IMR-90 (cell line): ENCODE data around the gene APOC4. TPM values are rescaled to one million over a fixed set of nuclear protein-coding genes. Genes with fewer than 3 reads are reported as not detected.

ENCODE experiments used
- ATAC-seq: fragments of 200-7000 bp; cut with Tn5 transposase; 2 replicates; pipeline ENCODE4 v1.9.1; 2020; ENCODE audit warnings: low read depth, mild to moderate bottlenecking, moderate library complexity
- BruUV-seq: library from RNA; stranded (reverse); fragments of 400-500 nt; replicated peaks from 2 replicates; lab custom pipeline; 2021; lab: Mats Ljungman, UMichigan
- CTCF ChIA-PET: fragments of 300-600 bp; formaldehyde crosslinking; extraction: SDS; loops from one replicate; lab custom pipeline; 2021; ENCODE audit warnings: antibody characterized with exemption; lab: Yijun Ruan, JAX
- POLR2A ChIA-PET: fragments of 300-600 bp; sonication (Branson Sonifier 250); formaldehyde crosslinking; loops from one replicate; lab custom pipeline; 2022; ENCODE audit warnings: antibody characterized with exemption; ENCODE audit not compliant: unreplicated experiment; lab: Charles Lee
- DNase-seq: peaks from one replicate; pipeline ENCODE4 v3.0.0; 2013
- H2AFZ ChIP-seq: replicated peaks from 2 replicates; pipeline ENCODE3; 2013; ENCODE audit warnings: low read length, mild to moderate bottlenecking; ENCODE audit not compliant: poor library complexity
- H2AK5ac ChIP-seq: 2 replicates; pipeline ENCODE4 v1.6.1; 2013; ENCODE audit warnings: low read depth, low read length, inconsistent platforms
- H2AK9ac ChIP-seq: replicated peaks from 2 replicates; pipeline ENCODE3; 2013; ENCODE audit warnings: mild to moderate bottlenecking, low read depth, low read length, moderate library complexity; ENCODE audit not compliant: poor library complexity
- H2BK120ac ChIP-seq: 2 replicates; pipeline ENCODE4 v1.6.1; 2013; ENCODE audit warnings: low read depth, low read length, inconsistent platforms
- H2BK15ac ChIP-seq: 3 replicates; pipeline ENCODE4 v1.6.1; 2013; ENCODE audit warnings: low read depth, low read length, inconsistent platforms
- H2BK20ac ChIP-seq: 2 replicates; pipeline ENCODE4 v1.6.1; 2013; ENCODE audit warnings: low read depth, mild to moderate bottlenecking, inconsistent platforms, low read length, moderate library complexity
- H2BK5ac ChIP-seq: 2 replicates; pipeline ENCODE4 v1.6.1; 2013; ENCODE audit warnings: mild to moderate bottlenecking, low read depth, low read length, inconsistent platforms; ENCODE audit not compliant: poor library complexity, severe bottlenecking
- H3K14ac ChIP-seq: replicated peaks from 2 replicates; pipeline ENCODE4 v1.6.1; 2013; ENCODE audit warnings: low read depth, low read length, inconsistent platforms
- H3K18ac ChIP-seq: 2 replicates; pipeline ENCODE4 v1.6.1; 2013; ENCODE audit warnings: low read depth, low read length, control low read depth
- H3K23ac ChIP-seq: 2 replicates; pipeline ENCODE4 v1.6.1; 2013; ENCODE audit warnings: low read depth, low read length, inconsistent platforms
- H3K27ac ChIP-seq: 2 replicates; pipeline ENCODE4 v1.5.1; 2013; ENCODE audit warnings: mild to moderate bottlenecking, control low read depth, low read length; ENCODE audit not compliant: insufficient read depth
- H3K27me3 ChIP-seq: 2 replicates; pipeline ENCODE4 v1.6.1; 2013; ENCODE audit warnings: low read length; ENCODE audit not compliant: control insufficient read depth, insufficient read depth
- H3K36me3 ChIP-seq: 2 replicates; pipeline ENCODE4 v1.6.1; 2013; ENCODE audit warnings: low read length, mixed read lengths; ENCODE audit not compliant: control insufficient read depth, insufficient read depth
- H3K4ac ChIP-seq: 2 replicates; pipeline ENCODE4 v1.6.1; 2013; ENCODE audit warnings: low read depth, low read length, inconsistent platforms
- H3K4me1 ChIP-seq: 2 replicates; pipeline ENCODE4 v1.6.1; 2013; ENCODE audit warnings: low read length, mixed read lengths; ENCODE audit not compliant: control insufficient read depth, insufficient read depth
- H3K4me2 ChIP-seq: 2 replicates; pipeline ENCODE4 v1.6.1; 2013; ENCODE audit warnings: low read depth, mild to moderate bottlenecking, control low read depth, low read length, moderate library complexity
- H3K4me3 ChIP-seq: 2 replicates; pipeline ENCODE4 v1.5.1; 2013; ENCODE audit warnings: low read depth, mild to moderate bottlenecking, control low read depth, low read length, moderate library complexity; ENCODE audit not compliant: insufficient read depth
- H3K56ac ChIP-seq: 2 replicates; pipeline ENCODE4 v1.6.1; 2013; ENCODE audit warnings: low read length, inconsistent platforms; ENCODE audit not compliant: insufficient read depth; ENCODE audit errors: extremely low read depth
- H3K79me1 ChIP-seq, 2 experiments: 2 replicates each; pipeline ENCODE4 v1.6.1; 2013; ENCODE audit warnings: low read length in 2 of 2, inconsistent platforms in 1 of 2, low read depth in 1 of 2
- H3K9ac ChIP-seq: 2 replicates; pipeline ENCODE4 v1.6.1; 2013; ENCODE audit warnings: low read depth, low read length, control low read depth
- H3K9me1 ChIP-seq: 2 replicates; pipeline ENCODE4 v1.6.1; 2013; ENCODE audit warnings: low read length, inconsistent platforms; ENCODE audit not compliant: insufficient read depth
- H3K9me3 ChIP-seq: 2 replicates; pipeline ENCODE4 v1.6.1; 2013; ENCODE audit warnings: low read length; ENCODE audit not compliant: control insufficient read depth, insufficient read depth
- H4K20me1 ChIP-seq: 2 replicates; pipeline ENCODE4 v1.6.1; 2013; ENCODE audit warnings: low read length, inconsistent platforms; ENCODE audit not compliant: insufficient read depth
- H4K5ac ChIP-seq: 2 replicates; pipeline ENCODE4 v1.6.1; 2013; ENCODE audit warnings: mild to moderate bottlenecking, low read depth, low read length, control low read depth
- H4K8ac ChIP-seq, 2 experiments: 2 replicates each; pipeline ENCODE4 v1.6.1; 2013; ENCODE audit warnings: low read depth in 2 of 2, low read length in 2 of 2, control low read depth in 1 of 2, inconsistent platforms in 1 of 2
- H4K91ac ChIP-seq: 2 replicates; pipeline ENCODE4 v1.6.1; 2013; ENCODE audit warnings: low read depth, low read length, inconsistent platforms; ENCODE audit not compliant: insufficient read depth
- BHLHE40 ChIP-seq: fragments of 150-350 bp; IDR thresholded peaks from 2 replicates; pipeline ENCODE4 v1.6.1; 2016; ENCODE audit warnings: mild to moderate bottlenecking, low read depth, low read length
- CEBPB ChIP-seq: IDR thresholded peaks from 2 replicates; pipeline ENCODE4 v1.6.1; 2012; ENCODE audit warnings: low read depth, low read length, improper control_type of control experiment
- CTCF ChIP-seq: conservative IDR thresholded peaks from 2 replicates; pipeline ENCODE4 v1.5.1; 2012; ENCODE audit warnings: mild to moderate bottlenecking, low read depth, low read length, improper control_type of control experiment
- FOS ChIP-seq: fragments of 150-350 bp; IDR thresholded peaks from 2 replicates; pipeline ENCODE4 v1.6.1; 2016; ENCODE audit warnings: low read depth, low read length
- MAFK ChIP-seq: IDR thresholded peaks from 2 replicates; pipeline ENCODE4 v1.6.1; 2012; ENCODE audit warnings: low read depth, low read length, improper control_type of control experiment
- MAZ ChIP-seq: IDR thresholded peaks from 2 replicates; pipeline ENCODE4 v1.6.1; 2012; ENCODE audit warnings: low read depth, mild to moderate bottlenecking, low read length, improper control_type of control experiment, moderate library complexity, borderline replicate concordance
- MXI1 ChIP-seq: IDR thresholded peaks from 2 replicates; pipeline ENCODE4 v1.6.1; 2012; ENCODE audit warnings: low read depth, mild to moderate bottlenecking, low read length, moderate library complexity, borderline replicate concordance
- NFE2L2 ChIP-seq: fragments of 150-350 bp; IDR thresholded peaks from 2 replicates; pipeline ENCODE4 v1.6.1; 2016; ENCODE audit warnings: low read depth, mild to moderate bottlenecking, low read length
- POLR2A ChIP-seq: IDR thresholded peaks from 2 replicates; pipeline ENCODE4 v1.6.1; 2012; ENCODE audit warnings: mild to moderate bottlenecking, low read depth, low read length
- RAD21 ChIP-seq: IDR thresholded peaks from 2 replicates; pipeline ENCODE4 v1.6.1; 2012; ENCODE audit warnings: low read length, improper control_type of control experiment
- RCOR1 ChIP-seq: IDR thresholded peaks from 2 replicates; pipeline ENCODE4 v1.6.1; 2012; ENCODE audit warnings: mild to moderate bottlenecking, low read length, improper control_type of control experiment; ENCODE audit not compliant: insufficient replicate concordance
- RFX5 ChIP-seq: IDR thresholded peaks from 2 replicates; pipeline ENCODE4 v1.8.0; 2012; ENCODE audit warnings: low read depth, mild to moderate bottlenecking, low read length, moderate library complexity
- SMC3 ChIP-seq: fragments of 150-350 bp; IDR thresholded peaks from 2 replicates; pipeline ENCODE4 v1.6.1; 2016; ENCODE audit warnings: low read depth, mild to moderate bottlenecking, antibody characterized with exemption, low read length, moderate library complexity
- USF2 ChIP-seq: fragments of 150-350 bp; IDR thresholded peaks from 2 replicates; pipeline ENCODE4 v1.6.1; 2017; ENCODE audit warnings: mild to moderate bottlenecking, antibody characterized with exemption, low read length, low read depth
- WGBS, 2 experiments: methylation state at CpG; one replicate each; pipeline versions ENCODE4 v1.1.5 to v1.1.7; 2013; ENCODE audit warnings: missing lambda C conversion rate in 2 of 2; ENCODE audit not compliant: insufficient read length in 1 of 2; ENCODE audit errors: extremely low coverage in 2 of 2; 5-methylcytosine and 5-hydroxymethylcytosine counted together
- dilution Hi-C: fragments of 300-500 bp; cut with HindIII; formaldehyde crosslinking; loops from one replicate; pipeline ENCODE4 v1.14.3; 2018; ENCODE audit warnings: low sequenced_read_pairs; ENCODE audit not compliant: unreplicated experiment
- in situ Hi-C: fragments of 300-500 bp; cut with MboI; formaldehyde crosslinking; loops from 3 replicates; pipeline ENCODE4 v1.14.3; 2019; ENCODE audit warnings: low sequenced_read_pairs, inconsistent platforms, mixed read lengths
- intact Hi-C: fragments of 100-400 bp; cut with micrococcal nuclease; formaldehyde crosslinking; loops from 2 replicates; pipeline ENCODE4 v1.10.0; 2022
- polyA plus RNA-seq, 3 experiments: library from polyadenylated mRNA; depleted of rRNA; stranded (reverse); fragments of >200 nt; gene quantifications; 2 replicates each; pipeline ENCODE4 v1.2.3, GENCODE V29; 2012; ENCODE audit warnings: low replicate concordance in 1 of 3
- total RNA-seq: library from RNA; depleted of rRNA; stranded (reverse); fragments of >200 nt; gene quantifications from 2 replicates; pipeline ENCODE4 v1.2.3, GENCODE V29; 2012

APOC4 gene
- total and polyA plus RNA-seq, 2 of the 4 experiments (the other 2 are of a cell fraction): not detected

GRCh38 chr19:44975444-44975843 lies 33.4 kb downstream of the APOC4 start:
- TF ChIP-seq SMC3 (no peak), RCOR1 (no peak), BHLHE40 (no peak), CTCF (no peak), RFX5 (no peak), CEBPB (no peak), USF2 (no peak), NFE2L2 (no peak), FOS (no peak), POLR2A (no peak), MXI1 (no peak), RAD21 (no peak), MAZ (no peak), MAFK (no peak)
- Histone ChIP-seq H3K23ac (no peak overlapping the region), H4K20me1 (peaks cover 9% of the 10 kb centered on the region; the same call in 1 of the 2 replicates), H3K14ac (no peak overlapping the region), H2BK20ac (no peak overlapping the region), H3K9ac (no peak overlapping the region), H2AK9ac (no peak overlapping the region), H2AK5ac (no peak overlapping the region), H4K91ac (no peak overlapping the region), H3K27ac (no peak overlapping the region), H3K79me1 (peaks cover 6 to 20% of the 10 kb centered on the region in 2 experiments; a peak in 3 of 4 replicates), H3K9me1 (no peaks in the 10 kb centered on the region), H3K56ac (no peak overlapping the region), H3K27me3 (no peaks in the 10 kb centered on the region), H3K4me2 (no peak overlapping the region), H2BK120ac (no peak overlapping the region), H4K8ac (no peak overlapping the region), H3K4me3 (no peak overlapping the region), H4K5ac (no peak overlapping the region), H3K18ac (no peak overlapping the region), H2BK15ac (no peak overlapping the region), H2BK5ac (no peak overlapping the region), H3K4me1 (no peaks in the 10 kb centered on the region), H3K4ac (no peak overlapping the region), H3K36me3 (peaks cover 64% of the 10 kb centered on the region), H3K9me3 (no peaks in the 10 kb centered on the region), H2AFZ (no peak overlapping the region)
- in situ Hi-C loops: no loop called here
- ChIA-PET CTCF (no interaction called here), POLR2A (no interaction called here)
- WGBS, 2 experiments: no CpG with 5 or more reads among the region's 4 CpGs
- DNase-seq (no peak), ATAC-seq (no peak)
- intact Hi-C loops: no loop called here
- dilution Hi-C loops: no loop called here
- BruUV-seq: no TSS peak
